Measurements from ENCODE around the gene ORAI2.

GRCh38 chr7:102415685-102416225, 17.6 kb upstream of the ORAI2 start:
- no peak for TF ChIP-seq CTCF (IDR thresholded peaks at IDR 0.05)
- TF ChIP-seq POLR2A (IDR thresholded peaks at IDR 0.05): no peak
- TF ChIP-seq EP300 (IDR thresholded peaks at IDR 0.05): no peak
